ENCODE results near the gene HTR2C.

- TF ChIP-seq CTCF (IDR thresholded peaks at IDR 0.05): no peak
- no peak for TF ChIP-seq POLR2A (IDR thresholded peaks at IDR 0.05)
These were observed 340.5 kb downstream of the HTR2C start for GRCh38 chrX:114924423-114924822.
